Ramos (cell line): ENCODE results near the gene MAMDC2.

ENCODE experiments used
- in situ Hi-C: fragments of 300-500 bp; cut with MboI; formaldehyde crosslinking; loops from one replicate; pipeline ENCODE4 v1.14.3; 2022; ENCODE audit warnings: low sequenced_read_pairs; ENCODE audit not compliant: unreplicated experiment

The MAMDC2 gene

GRCh38 chr9:70060148-70060882, 16.7 kb downstream of the MAMDC2 start:
- in situ Hi-C loops = no loop called here

DNA sequence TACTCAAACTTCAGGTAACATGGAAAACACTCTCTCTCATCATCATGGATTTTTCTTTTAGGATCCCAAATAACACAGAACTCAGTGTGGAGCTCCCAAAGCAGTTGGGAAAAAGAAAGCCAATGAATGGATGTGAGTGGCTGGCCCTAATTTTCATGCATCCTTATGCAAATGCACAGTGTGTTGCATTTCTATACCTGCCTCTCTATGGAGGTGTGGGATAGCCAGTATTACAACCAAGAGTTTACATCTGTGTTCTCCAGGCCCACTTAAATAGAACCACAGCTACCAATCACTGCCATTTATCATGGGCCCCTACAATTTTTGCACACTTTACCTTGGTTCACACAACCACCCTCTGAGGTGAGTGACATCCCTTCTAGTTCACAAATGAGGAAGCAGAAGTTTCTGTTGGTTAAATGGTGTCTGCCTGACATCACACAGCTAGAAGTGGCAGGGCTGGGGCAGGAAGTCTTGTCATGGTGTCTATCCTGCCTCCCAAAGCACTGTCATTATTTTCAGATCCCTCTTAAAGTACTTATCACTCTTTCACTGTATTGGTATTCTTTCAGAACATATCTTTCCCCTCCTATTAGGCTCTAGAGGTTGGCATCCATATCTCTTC, 17.3 kb downstream of the MAMDC2 start:
- in situ Hi-C loops = no loop called here

DNA sequence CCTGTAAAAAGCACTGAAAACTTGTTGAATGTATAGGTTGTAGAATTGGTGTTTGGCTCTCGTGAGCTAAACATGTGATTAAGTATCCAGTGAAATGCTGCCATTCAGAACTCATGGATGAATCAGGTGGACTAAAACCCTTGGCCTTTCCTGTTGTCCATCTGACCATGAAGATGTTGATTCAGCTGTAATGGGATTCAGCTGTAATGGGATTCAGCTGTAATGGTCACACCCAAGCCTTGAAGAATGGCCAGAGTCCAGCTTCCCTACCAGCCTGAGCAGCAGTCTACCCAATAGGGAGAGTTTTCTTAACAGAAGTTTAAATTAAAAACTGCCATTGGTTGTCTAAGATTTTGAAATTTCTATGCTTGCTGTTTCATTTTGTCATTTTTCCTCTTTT, 18.1 kb downstream of the MAMDC2 start:
- in situ Hi-C loops = no loop called here

GRCh38 chr9:70064496-70064895, 20.8 kb downstream of the MAMDC2 start:
- in situ Hi-C loops = no loop called here

GRCh38 chr9:70065572-70065971, 21.9 kb downstream of the MAMDC2 start:
- in situ Hi-C loops = no loop called here

- in situ Hi-C loops = no loop called here
Measured at GRCh38 chr9:70066418-70066817, 22.8 kb downstream of the MAMDC2 start.

DNA sequence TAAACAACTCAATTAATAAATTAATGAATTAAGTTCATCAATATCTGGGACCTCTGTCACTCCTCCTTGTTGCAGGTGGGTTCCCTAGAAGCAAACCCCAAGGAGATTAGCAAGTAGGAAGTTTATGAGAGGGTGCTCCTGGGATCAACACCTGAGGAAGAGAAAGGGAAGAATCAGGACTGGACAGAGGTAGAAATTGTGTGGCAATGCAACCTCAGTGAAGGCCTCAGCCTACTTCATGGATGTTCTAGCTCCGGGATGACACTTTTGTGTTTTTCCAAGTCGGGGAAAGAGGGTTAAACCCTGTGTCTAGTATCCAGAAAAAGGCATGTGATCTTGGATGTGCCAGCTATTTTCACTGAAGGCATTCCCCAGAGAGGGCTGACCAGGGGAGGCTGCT, 23.2 kb downstream of the MAMDC2 start:
- in situ Hi-C loops = no loop called here

GRCh38 chr9:70069704-70070103, 26.1 kb downstream of the MAMDC2 start:
- in situ Hi-C loops = no loop called here

GRCh38 chr9:70073193-70073592, 29.5 kb downstream of the MAMDC2 start:
- in situ Hi-C loops = no loop called here

- in situ Hi-C loops = no loop called here
Measured at GRCh38 chr9:70073756-70074155, 30.1 kb downstream of the MAMDC2 start.

DNA sequence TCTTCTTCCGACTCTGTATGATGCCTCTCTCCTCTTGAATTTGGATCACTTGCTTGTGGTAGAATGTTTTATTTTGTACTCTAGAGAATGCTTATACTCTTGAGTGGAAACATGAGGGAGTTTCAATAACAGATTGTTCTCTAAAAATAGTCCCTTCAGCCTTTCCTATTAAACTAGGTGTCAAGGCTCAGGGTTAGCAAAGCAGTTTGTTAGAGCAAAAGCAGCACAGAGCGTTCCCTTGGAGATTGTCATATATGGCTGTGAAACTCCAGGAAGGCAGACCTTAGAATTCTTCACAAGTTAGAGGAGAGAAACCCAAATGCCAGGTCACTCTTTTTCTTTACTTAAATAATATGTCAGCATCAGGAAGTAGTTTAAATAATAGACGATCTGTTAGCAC, 33.0 kb downstream of the MAMDC2 start:
- in situ Hi-C loops = no loop called here

GRCh38 chr9:70079417-70080037, 35.9 kb downstream of the MAMDC2 start:
- in situ Hi-C loops = no loop called here

DNA sequence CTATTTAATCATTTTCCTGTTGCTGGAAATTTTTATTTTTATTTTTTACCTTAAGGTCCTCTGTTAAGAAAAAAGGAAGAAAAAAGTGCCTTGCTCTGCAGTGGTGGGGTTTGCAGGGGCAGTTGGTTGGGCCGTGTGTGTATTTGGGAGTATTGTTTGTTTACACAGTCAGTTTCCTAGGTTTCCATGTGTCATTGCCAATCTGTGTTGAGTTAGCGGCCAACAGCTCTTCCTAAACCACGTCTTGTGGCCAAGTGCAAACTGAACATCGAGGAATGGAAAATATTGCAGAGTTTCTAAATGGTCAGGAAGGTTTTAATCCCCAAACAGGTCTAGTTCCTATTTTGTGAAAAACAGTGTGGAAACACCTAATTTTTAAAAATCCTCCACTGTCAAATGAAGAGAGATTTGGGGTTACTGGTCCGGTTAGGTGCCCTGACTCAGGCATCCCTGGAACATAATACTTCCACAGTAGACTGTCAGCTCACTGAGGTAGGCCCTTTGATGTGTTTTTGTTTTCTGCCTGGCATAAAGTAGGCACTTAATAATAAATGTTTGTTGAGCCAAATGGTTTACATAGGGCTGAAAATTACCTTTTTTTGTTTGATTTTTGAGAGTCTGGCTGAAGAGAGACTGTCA, 37.0 kb downstream of the MAMDC2 start:
- in situ Hi-C loops = no loop called here

GRCh38 chr9:70081120-70081495, 37.5 kb downstream of the MAMDC2 start:
- in situ Hi-C loops = no loop called here

- in situ Hi-C loops = no loop called here
Measured at GRCh38 chr9:70083429-70083828, 39.8 kb downstream of the MAMDC2 start.

GRCh38 chr9:70085241-70085640, 41.6 kb downstream of the MAMDC2 start:
- in situ Hi-C loops = no loop called here

DNA sequence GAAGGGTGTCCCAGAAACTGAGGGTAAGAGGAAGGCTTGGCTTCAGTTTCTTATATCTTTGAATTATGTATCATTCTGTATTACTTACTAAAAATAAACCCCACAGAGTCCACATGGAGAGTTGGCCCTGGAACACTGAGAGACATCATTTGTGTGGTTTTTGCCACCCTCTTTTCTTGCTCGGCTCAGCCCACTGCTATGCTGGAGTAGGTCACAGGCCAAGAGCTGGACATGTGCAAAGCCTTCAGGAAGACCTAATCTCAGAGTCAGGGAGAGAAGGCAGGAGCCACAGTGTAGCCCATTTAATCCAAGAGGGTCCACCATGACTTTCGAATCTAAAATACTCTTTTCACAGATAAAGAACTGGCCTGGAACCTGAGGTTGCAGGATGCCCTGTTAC, 47.5 kb downstream of the MAMDC2 start:
- in situ Hi-C loops = no loop called here

DNA sequence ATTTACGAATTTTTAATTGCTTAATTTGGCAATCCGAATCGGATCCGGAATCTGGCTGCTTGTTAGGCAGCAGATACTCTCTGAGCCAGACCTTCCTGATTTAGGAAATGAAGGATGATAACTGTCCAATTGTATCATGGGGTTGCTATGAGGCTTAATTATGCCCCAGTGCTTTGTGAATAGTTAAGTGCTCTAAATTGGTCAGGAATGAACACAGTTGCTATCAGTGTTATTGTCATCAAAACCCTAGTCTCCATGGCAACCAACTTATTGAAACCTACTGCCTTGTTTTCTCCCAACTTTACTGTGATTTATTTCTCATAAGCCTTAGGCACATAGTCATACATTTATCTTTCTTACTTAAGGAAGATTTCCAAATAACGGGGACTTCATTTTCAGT, 47.9 kb downstream of the MAMDC2 start:
- in situ Hi-C loops = no loop called here

GRCh38 chr9:70092190-70092589, 48.5 kb downstream of the MAMDC2 start:
- in situ Hi-C loops = no loop called here

GRCh38 chr9:70093095-70093494, 49.4 kb downstream of the MAMDC2 start:
- in situ Hi-C loops = no loop called here

DNA sequence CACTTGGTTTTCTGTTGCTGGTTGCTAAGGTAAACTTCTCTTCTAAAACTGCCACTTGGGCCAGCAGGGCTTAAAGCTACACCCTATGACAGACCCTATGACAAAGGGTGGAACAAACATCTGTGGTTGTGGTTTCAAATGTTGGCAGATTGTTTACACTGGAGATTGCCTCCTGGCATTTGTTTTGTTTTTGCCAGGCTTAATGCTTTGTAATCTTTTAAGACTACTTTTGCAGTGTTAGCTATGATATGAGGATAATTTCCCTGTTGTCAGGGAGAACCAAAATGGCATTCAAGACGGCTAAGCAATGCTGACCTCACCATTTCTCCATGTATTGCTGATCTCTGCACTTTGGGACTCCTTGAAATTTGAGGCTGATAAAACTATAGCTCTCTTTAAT, 50.3 kb downstream of the MAMDC2 start:
- in situ Hi-C loops = no loop called here
